Pancreas (tissue), 10 donors: ENCODE data around the gene ADAMTSL1. TPM values are rescaled to one million over a fixed set of nuclear protein-coding genes. Genes with fewer than 3 reads are reported as not detected.

Source experiments
- ATAC-seq, 4 donors: fragments of 200-7000 bp; cut with Tn5 transposase; one replicate each; pipeline versions ENCODE4 v1.8.0 to v1.9.1; 2020; ENCODE audit warnings: mild to moderate bottlenecking in 4 of 4, moderate library complexity in 4 of 4
- DNase-seq, 6 donors: peaks; one replicate each; pipeline ENCODE4 v3.0.0-alpha.2; 2020
- FAIRE-seq: peaks from 2 replicates; lab custom pipeline; 2012; peaks lifted over from hg19 to GRCh38; lab: Jason Lieb, UNC
- H3K27ac ChIP-seq, 4 donors: fragments of 200-600 bp; sonication (generic); 1 replicate in 3 of 4; 2 replicates in 1 of 4; pipeline versions ENCODE4 v1.5.0 to v1.8.0; 2020
- H3K27me3 ChIP-seq, 4 donors: fragments of 200-600 bp; one replicate each; pipeline ENCODE4 v1.8.0; 2021
- H3K36me3 ChIP-seq, 3 donors: fragments of 200-600 bp; sonication (generic) in 1 of 3; one replicate each; pipeline versions ENCODE4 v1.5.0 to v1.8.0; 2020 to 2021
- H3K4me1 ChIP-seq, 3 donors: fragments of 200-600 bp; one replicate each; pipeline ENCODE4 v1.8.0; 2021
- H3K4me3 ChIP-seq, 4 donors: fragments of 200-600 bp; sonication (generic) in 2 of 4; one replicate each; pipeline versions ENCODE4 v1.5.0 to v1.8.0; 2020 to 2021
- H3K9me3 ChIP-seq, 4 donors: fragments of 200-600 bp; one replicate each; pipeline ENCODE4 v1.8.0; 2021
- CTCF ChIP-seq, 4 donors: fragments of 200-600 bp; sonication (generic) in 3 of 4; IDR thresholded peaks; one replicate each; pipeline versions ENCODE4 v1.5.0 to v1.8.0; 2021; ENCODE audit warnings: antibody characterized with exemption in 4 of 4
- WGBS, 2 donors: extraction: QIAGEN DNeasy Blood & Tissue Kit; methylation state at CpG; one replicate each; pipeline ENCODE4 v1.1.7; 2013; 5-methylcytosine and 5-hydroxymethylcytosine counted together
- intact Hi-C, 3 donors: fragments of 100-400 bp; cut with DNase I; formaldehyde crosslinking; loops; one replicate each; pipeline versions ENCODE4 v1.11.1 to v1.14.2; 2022
- polyA plus RNA-seq, 2 donors: library from polyadenylated mRNA; stranded (reverse); fragments of 200-250 nt; gene quantifications; one replicate each; pipeline ENCODE4 v1.2.3, GENCODE V29; 2013
- total RNA-seq, 6 donors: library from RNA; stranded (reverse); fragmentation: NEBNext Ultra II Directional in 4 of 6; extraction: Animal tissue kit (Norgen Biotek cat#: 25700) in 4 of 6; gene quantifications; one replicate each; pipeline versions ENCODE4 v1.2.1 to v1.2.4, GENCODE V29; 2021 to 2023
- donor health status: healthy with polysubstance abuse.
- donor health status: DM: no; HTN: no; CAD: no; lungs with moderate emphysema.
- donor health status: DM: no; HTN: no; CAD: no.
- donor health status: control.
- donor health status: control.
- donor health status: Bipolar disorder and iron deficiency.
- donor health status: DM: yes; HTN: yes; CAD: no.
- donor health status: DM: no; HTN: no; CAD: no.
- donor health status: DM: no; HTN: no; CAD: no.
- donor health status: DM: yes; HTN: yes; CAD: no.

ADAMTSL1 gene
- total and polyA plus RNA-seq, 8 donors, result 0.24 to 2.1 (median 0.67) TPM

- WGBS, 2 donors, result 55 to 77% methylated on average over 1 of the region's 1 CpG
- TF ChIP-seq CTCF (IDR thresholded peaks at IDR 0.05), result no peak
- H3K9me3 ChIP-seq, result no peaks in the 10 kb centered on the region
- H3K36me3 ChIP-seq, result no peaks in the 10 kb centered on the region
- H3K4me1 ChIP-seq, result no peaks in the 10 kb centered on the region
- no peaks in the 10 kb centered on the region for H3K27me3 ChIP-seq
- no peak overlapping the region for H3K4me3 ChIP-seq
- FAIRE-seq (no peak), DNase-seq (no peak), ATAC-seq (no peak)
- intact Hi-C loops, result no loop called here
- H3K27ac ChIP-seq, result no peak overlapping the region
Measured at GRCh38 chr9:18548456-18548855, 74.5 kb downstream of the ADAMTSL1 start.

- H3K36me3 ChIP-seq, result no peaks in the 10 kb centered on the region
- no peaks in the 10 kb centered on the region for H3K27me3 ChIP-seq
- FAIRE-seq (no peak), ATAC-seq (no peak), DNase-seq (no peak)
- no peaks in the 10 kb centered on the region for H3K9me3 ChIP-seq
- H3K4me3 ChIP-seq, result no peak overlapping the region
- no peak overlapping the region for H3K27ac ChIP-seq
- WGBS, 2 donors, result 56 to 67% methylated on average over 3 of the region's 3 CpGs
- TF ChIP-seq CTCF (IDR thresholded peaks at IDR 0.05), result no peak
- no peaks in the 10 kb centered on the region for H3K4me1 ChIP-seq
- intact Hi-C loops, result no loop called here
Measured at GRCh38 chr9:18549772-18550171, 75.8 kb downstream of the ADAMTSL1 start.

- no peaks in the 10 kb centered on the region for H3K4me1 ChIP-seq
- no peak for ATAC-seq
- no peak for FAIRE-seq
- no peak overlapping the region for H3K27ac ChIP-seq
- no peak for DNase-seq
- no peaks in the 10 kb centered on the region for H3K9me3 ChIP-seq
- intact Hi-C loops, result no loop called here
- no peak for TF ChIP-seq CTCF (IDR thresholded peaks at IDR 0.05)
- H3K27me3 ChIP-seq, result no peaks in the 10 kb centered on the region
- H3K36me3 ChIP-seq, result no peaks in the 10 kb centered on the region
- 65 to 70% methylated on average over 5 of the region's 5 CpGs for WGBS, 2 donors
- no peak overlapping the region for H3K4me3 ChIP-seq
Measured at GRCh38 chr9:18550286-18550685, 76.3 kb downstream of the ADAMTSL1 start.

- ATAC-seq, result no peak
Measured at GRCh38 chr9:18554244-18554643, 80.3 kb downstream of the ADAMTSL1 start.

More at GRCh38 chr9:18554244-18554643, 80.3 kb downstream of the ADAMTSL1 start:
- H3K36me3 ChIP-seq, result no peaks in the 10 kb centered on the region
- DNase-seq, result no peak
- WGBS, 2 donors, result 67 to 75% methylated on average over 6 of the region's 6 CpGs
- intact Hi-C loops, result no loop called here
- H3K27me3 ChIP-seq, result no peaks in the 10 kb centered on the region
- no peak overlapping the region for H3K27ac ChIP-seq
- H3K4me1 ChIP-seq, result no peaks in the 10 kb centered on the region
- no peak overlapping the region for H3K4me3 ChIP-seq
- TF ChIP-seq CTCF (IDR thresholded peaks at IDR 0.05), result no peak
- no peak for FAIRE-seq
- no peaks in the 10 kb centered on the region for H3K9me3 ChIP-seq
